ENCODE measurements around the gene HARBI1. TPM values are rescaled to one million over a fixed set of nuclear protein-coding genes. Genes with fewer than 3 reads are reported as not detected.

The HARBI1 gene
- total RNA-seq, 1 experiment from 2014 or later: 6.3 TPM

DNA sequence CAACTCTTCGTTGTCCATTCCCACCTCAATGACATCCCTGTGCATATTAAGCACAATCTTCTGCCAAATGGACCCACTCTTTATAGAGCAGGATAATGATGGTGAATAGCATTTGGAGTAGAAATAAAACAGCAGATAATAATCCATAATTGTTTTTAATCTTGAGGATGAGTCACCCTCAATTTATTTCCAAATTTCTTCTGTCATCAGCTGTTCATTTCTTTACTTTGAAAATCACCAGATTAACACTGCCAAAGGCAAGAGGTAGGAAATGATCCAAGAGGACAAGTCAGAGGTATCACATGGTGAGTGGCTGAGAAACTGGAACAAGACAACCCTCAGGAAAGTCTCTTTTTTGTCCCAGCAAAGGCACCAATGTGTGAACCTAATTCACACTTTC, 15.9 kb downstream of the HARBI1 start:
- Mint-ChIP-seq H3K27me3 (ENCODE audit: low read depth) (no peaks in the 10 kb centered on the region), H3K27ac (no peak overlapping the region), H3K4me1 (no peaks in the 10 kb centered on the region), H3K36me3 (ENCODE audit: insufficient read depth in 1 of 3, low read depth in 3 of 3) (peaks cover 0 to 2% (median 0%) of the 10 kb centered on the region in 3 experiments; a peak in 2 of 7 replicates), H3K4me3 (no peak overlapping the region), H3K9me3 (no peaks in the 10 kb centered on the region)
- Histone ChIP-seq H3T11ph (ENCODE audit: low read length) (no peak overlapping the region), H3K18ac (ENCODE audit: insufficient read length, low read depth, low read length) (no peak overlapping the region), H3K4ac (ENCODE audit: low read depth, low read length) (no peak overlapping the region), H4K20me1 (ENCODE audit: control insufficient read depth, insufficient read depth, insufficient read length) (no peaks in the 10 kb centered on the region), H3K23me2 (ENCODE audit: insufficient read length, low read depth, low read length, poor library complexity, severe bottlenecking) (no peaks in the 10 kb centered on the region), H3K23ac (ENCODE audit: insufficient read length, low read depth, low read length) (no peak overlapping the region), H3K9me3 (ENCODE audit: control insufficient read depth, low read depth, low read length) (no peaks in the 10 kb centered on the region), H3K27me3 (ENCODE audit: insufficient read depth, low read length) (no peaks in the 10 kb centered on the region), H3K27ac (ENCODE audit: insufficient read length, low read depth, low read length) (no peak overlapping the region), H2BK12ac (ENCODE audit: insufficient read length, low read depth, low read length) (no peak overlapping the region), H3K56ac (ENCODE audit: insufficient read length, low read depth, low read length) (no peak overlapping the region), H4K5ac (ENCODE audit: insufficient read length, low read depth, low read length) (no peak overlapping the region), H3K9ac (ENCODE audit: extremely low read depth, insufficient read length, low read length) (no peak overlapping the region), H3K4me2 (ENCODE audit: insufficient read depth, insufficient read length, low read length) (no peak overlapping the region), H2BK5ac (ENCODE audit: insufficient read length, low read length) (no peak overlapping the region), H4K8ac (replicated peaks; ENCODE audit: insufficient read length, low read depth, low read length) (no peak overlapping the region), H2BK120ac (ENCODE audit: low read depth, low read length, poor library complexity, severe bottlenecking) (no peak overlapping the region), H2AFZ (ENCODE audit: low read length) (no peak overlapping the region), H4K91ac (ENCODE audit: insufficient read length, low read depth, low read length) (no peak overlapping the region), H2BK20ac (ENCODE audit: low read depth, low read length, poor library complexity, severe bottlenecking) (no peak overlapping the region), H2BK15ac (ENCODE audit: low read depth, low read length) (no peak overlapping the region), H3K14ac (ENCODE audit: insufficient read depth, low read length) (no peak overlapping the region), H3K79me1 (ENCODE audit: insufficient read depth, low read depth, low read length, poor library complexity, severe bottlenecking) (no peaks in the 10 kb centered on the region), H3K4me1 (ENCODE audit: insufficient read depth, low read length) (no peaks in the 10 kb centered on the region), H3K79me2 (ENCODE audit: insufficient read depth, low read length) (no peaks in the 10 kb centered on the region), H2AK5ac (ENCODE audit: insufficient read length, low read length) (no peak overlapping the region)
- whole genome bisulfite sequencing (ENCODE audit: extremely low coverage, insufficient read length, low lambda C conversion rate): no CpG with 5 or more reads among the region's 1 CpG
- TF ChIP-seq, protein P1, sequence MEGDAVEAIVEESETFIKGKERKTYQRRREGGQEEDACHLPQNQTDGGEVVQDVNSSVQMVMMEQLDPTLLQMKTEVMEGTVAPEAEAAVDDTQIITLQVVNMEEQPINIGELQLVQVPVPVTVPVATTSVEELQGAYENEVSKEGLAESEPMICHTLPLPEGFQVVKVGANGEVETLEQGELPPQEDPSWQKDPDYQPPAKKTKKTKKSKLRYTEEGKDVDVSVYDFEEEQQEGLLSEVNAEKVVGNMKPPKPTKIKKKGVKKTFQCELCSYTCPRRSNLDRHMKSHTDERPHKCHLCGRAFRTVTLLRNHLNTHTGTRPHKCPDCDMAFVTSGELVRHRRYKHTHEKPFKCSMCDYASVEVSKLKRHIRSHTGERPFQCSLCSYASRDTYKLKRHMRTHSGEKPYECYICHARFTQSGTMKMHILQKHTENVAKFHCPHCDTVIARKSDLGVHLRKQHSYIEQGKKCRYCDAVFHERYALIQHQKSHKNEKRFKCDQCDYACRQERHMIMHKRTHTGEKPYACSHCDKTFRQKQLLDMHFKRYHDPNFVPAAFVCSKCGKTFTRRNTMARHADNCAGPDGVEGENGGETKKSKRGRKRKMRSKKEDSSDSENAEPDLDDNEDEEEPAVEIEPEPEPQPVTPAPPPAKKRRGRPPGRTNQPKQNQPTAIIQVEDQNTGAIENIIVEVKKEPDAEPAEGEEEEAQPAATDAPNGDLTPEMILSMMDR (conservative IDR thresholded peaks at IDR 0.05): no peak
- no peak for DNase-seq
